HG02623 (cell line): ENCODE data around the gene LACRT.
"Not testable (repeated sequence)": the region's sequence is repeated elsewhere in the genome, so short reads cannot be mapped to it uniquely, and the experiment has no call there.

Experiments used
- ATAC-seq: cut with Tn5 transposase; IDR thresholded peaks from one replicate; pipeline ENCODE4 v1.9.1; 2021; ENCODE audit warnings: moderate library complexity; ENCODE audit not compliant: unreplicated experiment

LACRT gene

DNA sequence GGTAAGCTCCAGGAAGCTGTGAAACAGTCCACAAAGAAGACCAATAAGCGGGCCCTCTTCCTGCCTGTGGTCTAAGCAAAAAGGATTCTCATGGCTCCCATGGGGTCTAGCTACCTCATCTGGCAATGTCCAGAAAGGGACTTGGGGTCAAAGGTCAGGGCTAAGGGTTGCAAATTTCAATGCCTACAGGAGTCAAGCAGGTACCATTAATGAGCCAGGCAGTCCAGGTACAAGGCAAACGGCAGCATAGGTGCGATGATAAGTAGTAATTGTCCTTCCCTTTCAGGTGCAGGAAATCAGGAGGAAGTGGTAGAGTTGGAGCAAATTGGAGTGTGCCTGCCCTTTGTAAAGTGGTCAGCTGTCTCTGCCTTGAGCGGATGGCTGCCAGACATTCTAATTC, 6.4 kb upstream of the LACRT start:
- no peak for ATAC-seq

- ATAC-seq = not testable (repeated sequence)
These were observed 4.4 kb upstream of the LACRT start for GRCh38 chr12:54639112-54639511.

DNA sequence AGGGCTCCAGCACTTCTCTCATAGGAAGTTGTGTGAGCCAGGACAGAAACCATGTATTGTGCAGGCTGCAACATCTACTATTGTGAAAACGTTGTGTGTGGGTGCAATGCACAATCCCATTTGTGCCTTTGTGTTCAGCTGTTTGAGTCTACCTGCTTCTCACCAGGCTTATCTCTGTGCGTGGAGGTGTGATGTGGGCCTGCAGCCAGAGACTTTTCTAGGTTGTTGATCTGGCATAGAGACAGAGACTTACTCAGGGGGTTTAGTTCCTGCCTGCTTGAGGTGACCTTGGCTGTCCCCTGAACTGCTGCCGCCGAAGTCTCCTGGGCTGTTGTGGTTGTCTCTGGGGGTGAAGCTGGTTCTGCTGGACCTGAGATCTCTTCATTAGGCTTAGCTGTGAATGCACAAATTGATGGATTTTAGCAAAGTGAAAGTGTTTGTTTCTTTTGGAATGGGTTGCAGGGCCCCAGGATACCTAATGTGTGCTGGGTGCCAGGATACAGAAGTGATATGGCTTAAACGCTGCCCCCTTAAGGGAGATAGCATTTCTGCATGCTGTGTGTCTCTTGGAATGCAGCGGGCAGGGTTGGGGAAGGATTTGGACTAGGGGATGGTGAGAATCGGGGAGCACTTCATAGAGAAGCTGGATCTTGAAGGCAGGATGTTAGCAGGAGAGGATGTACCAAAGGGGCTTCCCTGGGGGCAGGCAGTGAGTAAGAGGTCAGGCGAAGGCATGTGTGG, 2.5 kb downstream of the LACRT start:
- ATAC-seq = no peak

GRCh38 chr12:54631551-54631950, 3.1 kb downstream of the LACRT start:
- ATAC-seq = no peak

DNA sequence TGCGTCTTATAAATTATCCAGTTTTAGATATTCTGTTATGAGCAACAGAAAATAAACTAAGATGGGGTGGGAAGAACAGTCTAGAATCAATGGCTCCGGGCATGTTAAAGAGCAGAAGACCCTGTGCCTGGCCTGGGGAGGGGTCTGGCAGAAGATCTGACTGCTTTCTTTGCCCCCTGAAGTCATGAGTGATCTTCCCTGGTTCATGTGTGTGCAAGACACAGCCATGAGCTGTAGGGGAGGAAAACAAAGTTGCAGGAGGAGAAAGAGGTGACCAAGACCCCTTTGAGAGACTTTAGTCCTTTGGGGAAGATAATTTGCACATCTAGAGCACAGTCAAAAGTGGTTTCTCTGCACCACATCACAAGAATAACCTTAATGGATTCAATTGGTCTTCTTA, 4.8 kb downstream of the LACRT start:
- no peak for ATAC-seq

- no peak for ATAC-seq
These were observed 6.4 kb downstream of the LACRT start for GRCh38 chr12:54628186-54628846.

GRCh38 chr12:54627304-54627703, 7.4 kb downstream of the LACRT start:
- ATAC-seq = no peak

DNA sequence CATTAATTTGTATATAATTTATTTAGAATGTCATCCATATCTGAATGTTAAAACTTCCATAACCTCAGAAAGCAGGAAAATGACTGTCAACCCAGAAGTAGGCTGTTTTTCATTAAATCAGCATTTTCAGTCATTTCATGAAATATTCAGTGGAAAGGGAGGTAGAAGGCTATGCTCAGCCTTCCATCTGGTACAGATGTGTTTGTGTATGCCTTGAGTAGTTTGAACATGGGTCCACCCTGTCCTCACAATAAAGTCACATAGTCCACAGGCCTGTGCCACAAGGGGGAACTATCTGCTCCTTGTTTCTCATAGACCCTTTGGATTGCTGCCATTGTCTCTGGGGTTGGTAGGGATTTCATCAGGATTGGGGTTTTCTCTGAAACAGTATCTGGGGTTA, 9.1 kb downstream of the LACRT start:
- ATAC-seq = no peak

DNA sequence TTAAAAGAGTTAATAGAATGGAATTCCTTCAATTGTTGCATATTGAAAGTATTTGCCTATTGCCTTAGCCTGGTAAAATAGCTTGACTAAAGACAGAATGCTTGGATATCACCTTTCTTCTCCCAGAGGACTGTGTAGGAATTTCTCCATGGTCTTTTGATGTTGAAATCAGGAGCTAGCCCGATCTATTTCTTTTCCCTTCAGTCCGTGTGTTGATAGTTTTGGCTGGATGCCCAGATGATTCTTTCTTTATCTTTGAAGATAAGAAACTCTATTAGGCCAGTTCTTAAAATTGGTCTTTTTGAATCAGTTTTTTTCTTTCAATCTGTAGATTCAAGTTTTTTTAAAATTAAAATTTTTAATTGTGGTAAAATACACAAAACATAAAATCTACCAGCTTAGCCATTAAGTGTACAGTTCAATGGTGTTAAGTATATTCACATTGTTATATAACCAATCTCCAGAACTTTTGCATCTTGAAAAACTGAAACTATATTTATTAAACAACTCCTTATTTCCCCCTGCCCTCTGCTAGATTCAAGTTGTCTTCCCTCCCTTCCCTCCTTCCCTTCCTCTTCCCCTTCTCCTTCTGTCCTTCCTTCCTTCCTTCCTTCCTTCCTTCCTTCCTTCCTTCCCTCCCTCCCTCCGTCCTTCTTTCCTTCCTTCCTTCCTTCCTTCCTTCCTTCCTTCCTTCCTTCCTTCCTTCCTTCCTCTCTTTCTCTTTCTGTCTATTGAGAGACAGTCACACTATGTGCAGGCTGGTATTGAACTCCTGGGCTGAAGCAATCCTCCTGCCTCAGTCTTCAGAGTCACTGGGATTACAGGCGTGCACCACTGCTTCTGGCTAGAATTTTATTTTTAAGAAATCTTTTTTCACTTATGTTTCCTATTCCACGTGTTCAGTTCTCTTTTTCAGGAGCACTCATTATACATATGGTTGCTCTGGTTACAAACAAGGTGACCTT, 10.1 kb downstream of the LACRT start:
- ATAC-seq = no peak

DNA sequence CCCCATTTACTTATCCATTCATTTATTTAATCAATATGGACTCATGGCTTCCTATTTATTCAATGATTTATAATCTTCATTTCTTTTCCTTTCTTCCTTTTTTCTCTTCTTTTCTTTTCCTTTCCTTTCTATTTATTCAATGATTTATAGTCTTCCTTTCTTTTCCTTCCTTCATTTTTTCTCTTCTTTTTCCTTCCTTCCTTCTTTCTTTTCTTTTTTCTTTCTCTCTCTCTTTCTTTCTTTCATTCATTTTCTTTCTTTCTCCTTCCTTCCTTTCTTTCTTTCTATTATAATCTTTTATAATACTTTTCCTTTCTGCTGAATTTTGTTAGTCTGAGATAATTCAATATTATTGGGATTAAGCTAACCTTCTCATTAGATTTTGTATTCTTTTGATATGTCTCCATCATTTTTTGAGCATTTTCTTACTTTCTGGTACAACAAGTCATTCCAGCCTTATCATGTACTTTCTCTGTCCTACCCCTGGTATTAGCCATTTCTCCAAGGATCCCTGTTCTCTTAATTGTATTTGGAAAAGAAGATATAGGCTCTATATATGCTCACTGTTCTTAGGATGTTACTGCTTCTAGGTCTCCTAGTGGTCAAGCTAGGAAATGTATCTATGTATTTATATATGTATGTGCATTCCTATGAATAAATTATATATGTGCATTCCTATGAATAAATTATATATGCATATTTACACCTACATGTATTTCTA, 12.1 kb downstream of the LACRT start:
- no peak for ATAC-seq

DNA sequence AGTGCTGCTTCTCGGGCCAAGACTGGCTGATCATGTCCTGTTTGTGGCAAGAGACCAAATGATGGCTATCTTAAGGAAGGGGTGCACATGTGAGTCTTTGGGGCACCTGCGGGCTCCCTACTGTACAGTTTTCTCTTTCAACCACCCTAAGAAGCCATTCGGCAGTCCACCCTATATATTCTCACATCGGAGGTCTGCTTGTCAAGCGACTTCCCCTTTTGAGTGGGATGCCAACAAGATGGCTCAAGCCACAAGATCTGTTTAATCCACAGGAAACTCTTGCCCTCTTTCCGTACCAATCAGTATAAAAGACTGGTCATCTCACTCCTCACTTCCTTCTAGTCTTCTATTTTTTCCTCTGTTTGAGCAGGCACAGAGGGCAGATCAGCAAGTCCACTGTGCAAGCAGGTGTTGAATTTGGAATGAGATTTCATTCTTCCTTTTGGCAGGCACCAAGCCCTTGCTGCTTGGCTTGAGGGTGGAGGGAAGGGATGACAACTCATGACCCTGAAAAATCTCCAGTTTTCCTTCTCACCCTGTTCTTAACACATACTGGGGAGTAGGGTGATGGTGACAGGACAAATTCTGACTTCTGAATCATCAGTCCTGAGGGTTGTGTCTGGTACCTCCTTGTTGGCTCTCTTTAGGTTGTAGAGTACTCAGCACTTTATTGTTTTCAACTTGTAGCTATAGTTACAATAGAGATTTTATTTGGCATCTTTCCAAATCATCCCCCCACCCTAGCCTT, 17.6 kb downstream of the LACRT start:
- ATAC-seq = no peak

DNA sequence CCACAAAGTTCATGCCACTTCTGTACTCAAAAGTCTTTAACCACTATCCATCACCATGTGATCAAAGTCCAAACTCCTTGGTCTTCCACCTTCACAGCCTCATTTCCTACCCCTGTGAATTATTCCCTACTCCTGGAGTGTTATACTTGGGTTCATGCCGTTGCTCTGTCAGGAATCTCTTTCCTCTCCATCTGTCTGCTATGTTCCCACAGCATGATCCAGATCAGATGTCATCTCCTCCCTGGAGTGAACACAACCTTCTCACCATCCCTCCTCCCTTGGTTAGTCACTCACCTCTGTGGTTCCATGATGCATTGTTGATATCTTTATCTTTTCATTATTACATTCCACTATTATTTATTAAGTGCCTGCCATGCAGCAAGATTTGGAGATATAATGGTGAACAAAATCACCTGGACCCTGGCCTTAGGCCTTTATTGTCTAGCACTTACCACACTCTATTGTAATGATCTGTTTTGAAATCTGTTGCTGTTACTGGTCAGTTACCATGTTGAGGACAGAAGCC, 22.4 kb downstream of the LACRT start:
- ATAC-seq = no peak

- ATAC-seq = no peak
These were observed 23.0 kb downstream of the LACRT start for GRCh38 chr12:54611715-54612149.

DNA sequence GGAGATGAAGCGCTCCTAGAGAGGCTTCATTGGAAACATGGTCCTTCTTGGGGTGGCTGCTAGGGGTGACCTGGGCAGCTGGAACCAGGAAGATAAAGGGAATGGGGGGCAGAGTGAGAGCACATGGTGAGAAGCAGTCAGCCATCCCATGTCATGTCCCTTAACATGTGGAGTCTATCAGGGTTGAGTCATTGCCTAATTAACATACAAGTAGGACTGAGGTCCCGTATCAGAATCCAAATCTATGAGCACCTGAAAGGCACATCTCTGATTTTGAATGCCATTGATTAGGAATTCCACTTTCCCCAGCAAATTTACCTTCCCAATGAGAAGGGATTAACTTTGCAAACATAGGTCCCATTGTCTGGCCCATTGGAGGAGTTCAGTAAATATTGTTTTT, 25.9 kb downstream of the LACRT start:
- ATAC-seq = no peak

GRCh38 chr12:54608156-54608555, 26.5 kb downstream of the LACRT start:
- no peak for ATAC-seq

DNA sequence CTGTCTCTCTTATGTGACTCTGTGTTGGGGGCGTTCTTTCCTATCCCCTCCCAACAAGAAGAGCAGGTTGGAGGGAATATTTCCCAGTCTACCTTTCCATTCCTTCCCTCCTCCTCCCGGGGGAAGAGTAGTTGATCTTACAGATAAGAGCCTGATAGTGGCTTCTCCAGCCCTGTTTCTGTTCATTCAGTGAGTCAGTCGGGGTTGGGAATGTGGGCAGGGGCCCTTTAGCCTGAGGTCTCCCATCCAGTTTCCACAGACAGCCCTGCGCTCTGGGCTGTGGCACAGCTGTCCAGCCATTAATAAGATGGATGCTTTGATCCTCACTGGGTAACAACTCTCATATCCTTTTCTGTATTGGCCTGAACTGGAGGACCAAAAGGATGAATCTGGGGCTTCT, 28.1 kb downstream of the LACRT start:
- ATAC-seq = no peak

DNA sequence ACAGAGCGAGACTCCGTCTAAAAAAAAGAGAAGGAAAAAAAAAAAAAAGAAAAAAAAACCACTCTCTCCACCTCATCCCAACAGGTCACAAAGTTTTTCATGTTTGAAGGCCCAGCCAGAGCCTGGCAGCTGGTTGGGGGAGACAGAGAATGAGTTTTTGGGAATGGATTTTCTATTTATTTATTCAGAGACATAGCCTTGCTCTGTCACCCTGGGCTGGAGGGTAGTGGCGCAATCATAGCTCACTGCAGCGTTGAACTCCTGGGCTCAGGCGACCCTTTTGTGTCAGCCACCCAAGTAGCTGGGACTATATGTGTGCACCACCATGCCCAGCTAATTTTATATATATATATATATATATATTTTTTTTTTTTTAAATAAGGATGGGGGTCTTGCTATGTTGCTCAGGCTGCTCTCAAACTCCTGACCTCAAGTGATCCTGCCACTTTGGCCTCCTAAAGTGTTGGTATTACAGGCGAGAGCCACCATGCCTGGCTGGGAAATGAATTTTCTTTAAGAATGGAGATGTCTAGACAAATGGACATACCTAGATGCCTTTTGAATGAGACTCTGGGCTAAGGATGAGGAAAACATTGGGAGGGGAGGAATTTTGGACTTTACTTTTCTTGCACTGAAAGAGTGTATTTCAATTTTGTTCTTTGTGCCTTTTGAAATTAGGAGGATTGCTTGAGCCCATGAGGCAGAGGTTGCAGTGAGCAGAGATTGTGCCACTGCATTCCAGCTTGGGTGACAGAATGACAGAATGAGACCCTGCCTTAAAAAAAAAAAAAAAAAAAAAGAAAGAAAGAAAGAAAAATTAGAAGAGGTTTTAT, 29.3 kb downstream of the LACRT start:
- no peak for ATAC-seq

GRCh38 chr12:54604436-54604835, 30.3 kb downstream of the LACRT start:
- ATAC-seq = no peak

GRCh38 chr12:54603872-54604271, 30.8 kb downstream of the LACRT start:
- ATAC-seq = no peak
